ENCODE measurements around the gene SMAD7. TPM values are rescaled to one million over a fixed set of nuclear protein-coding genes. Genes with fewer than 3 reads are reported as not detected.

SMAD7 gene
- total and polyA plus RNA-seq, 7 experiments from 2014 or later = 5.3 to 79.4 (median 21.4) TPM

GRCh38 chr18:48951448-48952286 lies 902 bp upstream of the SMAD7 start:
- Histone ChIP-seq H3K27ac (ENCODE audit: low read depth, low read length) (peak overlapping the region; percentile 76), H3K27me3 (ENCODE audit: control insufficient read depth in 2 of 2, insufficient read depth in 2 of 2, low read length in 2 of 2) (no peaks in the 10 kb centered on the region), H3K36me3 (ENCODE audit: control insufficient read depth in 2 of 3, insufficient read depth in 3 of 3, low read length in 3 of 3) (no peaks in the 10 kb centered on the region), H3K4me1 (ENCODE audit: control insufficient read depth in 2 of 2, insufficient read depth in 2 of 2, low read length in 2 of 2) (peaks cover 26 to 38% of the 10 kb centered on the region in 2 donors), H3K4me3 (ENCODE audit: low read length) (peak overlapping the region; percentile 69), H3K9me3 (ENCODE audit: control insufficient read depth in 2 of 3, low read length in 3 of 3) (no peaks in the 10 kb centered on the region)
- Mint-ChIP-seq H3K27ac (peak overlapping the region; percentile 87 to 99 (median 96)), H3K9me3 (peaks cover 0 to 4% (median 0%) of the 10 kb centered on the region in 11 donors), H3K4me1 (peaks cover 24 to 55% (median 44%) of the 10 kb centered on the region in 7 donors), H3K27me3 (peaks cover 0 to 11% (median 0%) of the 10 kb centered on the region in 5 donors), H3K36me3 (peaks cover 0 to 26% (median 0%) of the 10 kb centered on the region in 5 donors), H3K4me3 (peak overlapping the region; percentile 84 to 97 (median 94))
- ChIA-PET CTCF (interaction anchor here (0.6 to 1.0 kb wide), 3 partner anchors 11 to 525 kb away, joined by 3 to 4 read pairs (median 3); no protein-coding TSS in a partner anchor), POLR2A (interaction anchor here (0.6 to 3.6 kb wide), 15 partner anchors 11 to 1330 kb away, joined by 3 to 41 read pairs (median 4); no protein-coding TSS in a partner anchor)
- DNase-seq (peak; percentile 59 to 79 (median 67)), ATAC-seq (peak; percentile 69)
- intact Hi-C loops (cut with micrococcal nuclease) = loop anchor here (1.0 to 5.0 kb wide), 9 partner anchors 25 to 1336 kb away; partner anchors contain the start of genes C18orf32 (in 1 of the 2), CXXC1 (in 1 of the 2) and SMAD2 (in 1 of the 2)

- intact Hi-C loops (cut with micrococcal nuclease) = loop anchor here (1.0 to 10.0 kb wide), 12 partner anchors 9 to 1335 kb away; partner anchors contain the start of genes ACAA2 (in 1 of the 2), C18orf32 (in 1 of the 2), CXXC1 (in 1 of the 2) and MBD1 (in 1 of the 2)
- Mint-ChIP-seq H3K27me3 (peaks cover 0 to 8% (median 0%) of the 10 kb centered on the region in 5 donors), H3K9me3 (peaks cover 0 to 4% (median 0%) of the 10 kb centered on the region in 11 donors), H3K36me3 (peaks cover 0 to 40% (median 0%) of the 10 kb centered on the region in 5 donors), H3K27ac (peak overlapping the region; percentile 81 to 96 (median 92)), H3K4me3 (peak overlapping the region; percentile 84 to 100 (median 98)), H3K4me1 (peaks cover 31 to 55% (median 45%) of the 10 kb centered on the region in 7 donors)
- no peaks in the 10 kb centered on the region for H3K27me3 ChIP-seq (ENCODE audit: control insufficient read depth in 2 of 2, insufficient read depth in 2 of 2, low read length in 2 of 2)
- POLR2A ChIA-PET = interaction anchor here (1.2 to 2.7 kb wide), 3 partner anchors 9 to 26 kb away, joined by 6 to 13 read pairs (median 9); no protein-coding TSS in a partner anchor
- peak overlapping the region; percentile 95 for H3K4me3 ChIP-seq (ENCODE audit: low read length)
- H3K9me3 ChIP-seq (ENCODE audit: control insufficient read depth in 2 of 3, low read length in 3 of 3) = no peaks in the 10 kb centered on the region
- DNase-seq = peak in 7 of 9 donors; percentile 30 to 51 (median 43)
- CTCF ChIA-PET = interaction anchor here (1.0 kb wide), 1 partner anchor 173 kb away, joined by 3 read pairs; no protein-coding TSS in a partner anchor
- peaks cover 33 to 37% of the 10 kb centered on the region in 2 donors for H3K4me1 ChIP-seq (ENCODE audit: control insufficient read depth in 2 of 2, insufficient read depth in 2 of 2, low read length in 2 of 2)
- no peak for ATAC-seq
- H3K36me3 ChIP-seq (ENCODE audit: control insufficient read depth in 2 of 3, insufficient read depth in 3 of 3, low read length in 3 of 3) = no peaks in the 10 kb centered on the region
- H3K27ac ChIP-seq (ENCODE audit: low read depth, low read length) = peak overlapping the region; percentile 55
Measured at GRCh38 chr18:48949606-48950535, 894 bp downstream of the SMAD7 start.

GRCh38 chr18:48949050-48949605 lies 1.6 kb downstream of the SMAD7 start:
- Mint-ChIP-seq H3K9me3 (peaks cover 0 to 4% (median 0%) of the 10 kb centered on the region in 11 donors), H3K4me3 (peak overlapping the region; percentile 84 to 100 (median 98)), H3K27me3 (peaks cover 0 to 5% (median 0%) of the 10 kb centered on the region in 5 donors), H3K36me3 (peaks cover 0 to 47% (median under 1%) of the 10 kb centered on the region in 5 donors), H3K27ac (peak overlapping the region; percentile 81 to 96 (median 92)), H3K4me1 (peaks cover 35 to 58% (median 49%) of the 10 kb centered on the region in 7 donors)
- ATAC-seq = peak; percentile 2
- peak overlapping the region; percentile 55 for H3K27ac ChIP-seq (ENCODE audit: low read depth, low read length)
- DNase-seq = peak in 8 of 9 donors; percentile 37 to 57 (median 45)
- H3K4me1 ChIP-seq (ENCODE audit: control insufficient read depth in 2 of 2, insufficient read depth in 2 of 2, low read length in 2 of 2) = peaks cover 41 to 43% of the 10 kb centered on the region in 2 donors
- POLR2A ChIA-PET = interaction anchor here (1.1 to 3.7 kb wide), 7 partner anchors 8 to 36 kb away, joined by 4 to 13 read pairs (median 8); no protein-coding TSS in a partner anchor
- H3K27me3 ChIP-seq (ENCODE audit: control insufficient read depth in 2 of 2, insufficient read depth in 2 of 2, low read length in 2 of 2) = no peaks in the 10 kb centered on the region
- H3K9me3 ChIP-seq (ENCODE audit: control insufficient read depth in 2 of 3, low read length in 3 of 3) = no peaks in the 10 kb centered on the region
- intact Hi-C loops (cut with micrococcal nuclease) = loop anchor here (1.0 to 10.0 kb wide), 9 partner anchors 8 to 1336 kb away; partner anchors contain the start of genes ACAA2 (in 1 of the 2), C18orf32 (in 1 of the 2), CXXC1 (in 1 of the 2) and MBD1 (in 1 of the 2)
- peak overlapping the region; percentile 95 for H3K4me3 ChIP-seq (ENCODE audit: low read length)
- no peaks in the 10 kb centered on the region for H3K36me3 ChIP-seq (ENCODE audit: control insufficient read depth in 2 of 3, insufficient read depth in 3 of 3, low read length in 3 of 3)
- CTCF ChIA-PET = interaction anchor here (1.0 kb wide), 1 partner anchor 173 kb away, joined by 3 read pairs; no protein-coding TSS in a partner anchor

GRCh38 chr18:48948112-48949049 lies 2.4 kb downstream of the SMAD7 start:
- H3K27ac ChIP-seq (ENCODE audit: low read depth, low read length) = peak overlapping the region; percentile 55
- H3K4me3 ChIP-seq (ENCODE audit: low read length) = peak overlapping the region; percentile 95
- H3K9me3 Mint-ChIP-seq = peaks cover 0 to 4% (median 0%) of the 10 kb centered on the region in 11 donors
- H3K36me3 Mint-ChIP-seq = peaks cover 0 to 54% (median 4%) of the 10 kb centered on the region in 5 donors
- no peaks in the 10 kb centered on the region for H3K36me3 ChIP-seq (ENCODE audit: control insufficient read depth in 2 of 3, insufficient read depth in 3 of 3, low read length in 3 of 3)
- H3K27me3 ChIP-seq (ENCODE audit: control insufficient read depth in 2 of 2, insufficient read depth in 2 of 2, low read length in 2 of 2) = no peaks in the 10 kb centered on the region
- peaks cover 0 to 2% (median 0%) of the 10 kb centered on the region in 5 donors for H3K27me3 Mint-ChIP-seq
- POLR2A ChIA-PET = interaction anchor here (1.1 to 3.7 kb wide), 6 partner anchors 8 to 114 kb away, joined by 3 to 10 read pairs (median 6); no protein-coding TSS in a partner anchor
- H3K9me3 ChIP-seq (ENCODE audit: control insufficient read depth in 2 of 3, low read length in 3 of 3) = no peaks in the 10 kb centered on the region
- ATAC-seq = peak; percentile 4
- intact Hi-C loops (cut with micrococcal nuclease) = loop anchor here (1.0 to 10.0 kb wide), 10 partner anchors 7 to 1336 kb away; partner anchors contain the start of genes ACAA2 (in 1 of the 2), C18orf32 (in 1 of the 2), CXXC1 (in 1 of the 2) and MBD1 (in 1 of the 2)
- DNase-seq = peak in 7 of 9 donors; percentile 29 to 52 (median 41)
- H3K4me3 Mint-ChIP-seq = peak overlapping the region; percentile 84 to 100 (median 98)
- H3K4me1 Mint-ChIP-seq = peaks cover 41 to 63% (median 53%) of the 10 kb centered on the region in 7 donors
- H3K27ac Mint-ChIP-seq = peak overlapping the region; percentile 81 to 96 (median 92)
- CTCF ChIA-PET = no interaction called here
- H3K4me1 ChIP-seq (ENCODE audit: control insufficient read depth in 2 of 2, insufficient read depth in 2 of 2, low read length in 2 of 2) = peaks cover 48 to 51% of the 10 kb centered on the region in 2 donors

Data from naive thymus-derived CD4-positive, alpha-beta T cell (primary cell).